ENCODE data around the gene SP110.
"Not testable (repeated sequence)": the region's sequence is repeated elsewhere in the genome, so short reads cannot be mapped to it uniquely, and the experiment has no call there.

SP110 gene

DNA sequence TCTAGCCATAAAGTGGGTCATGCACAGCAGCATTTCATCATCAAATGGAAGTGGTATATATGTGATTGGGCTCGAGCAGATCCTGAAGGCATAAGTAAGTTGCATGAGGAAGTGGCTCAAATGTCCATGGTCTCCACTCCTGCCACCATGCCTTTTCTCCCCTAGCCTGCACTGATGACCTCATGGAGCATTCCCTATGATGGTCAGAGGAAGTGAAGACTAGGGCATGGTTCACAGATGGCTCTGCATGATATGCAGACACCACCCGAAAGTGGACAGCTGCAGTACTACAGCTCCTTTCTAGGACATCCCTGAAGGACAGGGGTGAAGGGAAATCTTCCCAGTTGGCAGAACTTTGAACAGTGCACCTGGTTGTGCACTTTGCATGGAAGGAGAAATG lies 99.4 kb downstream of the SP110 start:
- DNase-seq, result not testable (repeated sequence)

DNA sequence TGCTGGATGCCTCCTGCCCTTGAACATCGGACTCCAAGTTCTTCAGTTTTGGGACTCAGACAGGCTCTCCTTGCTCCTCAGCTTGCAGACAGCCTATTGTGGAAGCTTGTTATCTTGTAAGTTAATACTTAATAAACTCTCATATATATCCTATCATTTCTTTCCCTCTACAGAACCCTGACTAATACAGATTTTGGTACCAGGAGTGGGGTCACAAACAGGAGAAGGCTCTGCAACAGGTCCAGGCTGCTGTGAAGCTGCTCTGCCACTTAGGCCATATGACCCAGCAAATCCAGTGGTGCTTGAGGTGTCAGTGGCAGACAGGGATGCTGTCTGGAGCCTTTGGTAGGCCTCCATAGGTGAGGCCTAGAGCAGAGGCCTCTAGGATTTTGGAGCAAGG lies 100.0 kb downstream of the SP110 start:
- DNase-seq, result not testable (repeated sequence)

Data from DMS 273 treated with DMSO at 0.1 percent for 48 hours (cell line).